Gastroesophageal sphincter (tissue), 4 donors: ENCODE data around the gene NFYA. TPM values are rescaled to one million over a fixed set of nuclear protein-coding genes. Genes with fewer than 3 reads are reported as not detected.

Source experiments
- ATAC-seq: fragments of 150-250 bp; one replicate; pipeline ENCODE4 v1.9.1; 2016; ENCODE audit warnings: mild to moderate bottlenecking, moderate library complexity
- H3K27ac ChIP-seq, 4 donors: fragments of 200-600 bp; sonication (generic) in 3 of 4; 1 replicate in 3 of 4; 2 replicates in 1 of 4; pipeline ENCODE4 v1.5.1; 2016 to 2019
- H3K27me3 ChIP-seq: fragments of 200-600 bp; sonication (generic); one replicate; pipeline ENCODE4 v1.5.1; 2019
- H3K36me3 ChIP-seq, 2 donors: fragments of 200-600 bp; sonication (generic); one replicate each; pipeline ENCODE4 v1.5.1; 2019; ENCODE audit warnings: control low read depth in 1 of 2
- H3K4me1 ChIP-seq, 3 donors: fragments of 200-600 bp; sonication (generic); 1 replicate in 2 of 3; 2 replicates in 1 of 3; pipeline ENCODE4 v1.5.1; 2016 to 2019; ENCODE audit warnings: control low read depth in 2 of 3
- H3K4me3 ChIP-seq, 2 donors: fragments of 200-600 bp; sonication (generic); one replicate each; pipeline ENCODE4 v1.5.1; 2019; ENCODE audit warnings: mild to moderate bottlenecking in 1 of 2, moderate library complexity in 1 of 2
- H3K9me3 ChIP-seq, 3 donors: fragments of 200-600 bp; sonication (generic); one replicate each; pipeline ENCODE4 v1.5.1; 2017 to 2019; ENCODE audit warnings: control low read depth in 2 of 3
- CTCF ChIP-seq, 4 experiments: fragments of 200-600 bp in 2 of 4; fragments of 450-650 bp in 2 of 4; sonication (generic) in 1 of 4; IDR thresholded peaks; one replicate each; pipeline ENCODE4 v1.5.1; 2017 to 2019; ENCODE audit warnings: antibody characterized with exemption in 4 of 4, mild to moderate bottlenecking in 2 of 4, moderate library complexity in 2 of 4
- EP300 ChIP-seq: sonication (generic); formaldehyde crosslinking; IDR thresholded peaks from one replicate; pipeline ENCODE4 v1.6.1; 2017; ENCODE audit warnings: antibody characterized with exemption, mild to moderate bottlenecking
- POLR2A ChIP-seq, 2 donors: fragments of 450-650 bp; IDR thresholded peaks; one replicate each; pipeline ENCODE4 v1.6.1; 2017; ENCODE audit warnings: antibody characterized with exemption in 2 of 2, mild to moderate bottlenecking in 2 of 2, moderate library complexity in 1 of 2
- POLR2AphosphoS5 ChIP-seq: sonication (generic); formaldehyde crosslinking; IDR thresholded peaks from one replicate; pipeline ENCODE4 v1.6.1; 2017; ENCODE audit warnings: antibody characterized with exemption
- WGBS, 2 donors: methylation state at CpG; one replicate each; pipeline ENCODE4 v1.1.5; 2018; ENCODE audit warnings: low coverage in 1 of 2; 5-methylcytosine and 5-hydroxymethylcytosine counted together
- total RNA-seq, 4 donors: library from RNA; depleted of rRNA; stranded (reverse); fragments of >200 nt; gene quantifications; one replicate each; pipeline ENCODE4 v1.1.0, GENCODE V29; 2016

Gene NFYA
- total RNA-seq, 4 donors from 2014 or later, result 6.6 to 17.7 (median 12.1) TPM

- TF ChIP-seq POLR2AphosphoS5 (no peak), POLR2A (IDR thresholded peaks at IDR 0.05) (no peak), CTCF (IDR thresholded peaks at IDR 0.05) (no peak)
- H3K36me3 ChIP-seq, result no peaks in the 10 kb centered on the region
- no peaks in the 10 kb centered on the region for H3K27me3 ChIP-seq
- H3K9me3 ChIP-seq, result no peaks in the 10 kb centered on the region
- peaks cover 0 to 25% (median 0%) of the 10 kb centered on the region in 3 donors for H3K4me1 ChIP-seq
- no peak overlapping the region for H3K27ac ChIP-seq
- no peak overlapping the region for H3K4me3 ChIP-seq
- no peak for ATAC-seq
- WGBS, 2 donors, result 55 to 85% methylated on average over 3 of the region's 3 CpGs
Observed at GRCh38 chr6:41050536-41050935, 22.2 kb upstream of the NFYA start.

GRCh38 chr6:41051873-41052272, 20.9 kb upstream of the NFYA start:
- TF ChIP-seq EP300 (no peak), POLR2AphosphoS5 (no peak), POLR2A (IDR thresholded peaks at IDR 0.05) (no peak), CTCF (IDR thresholded peaks at IDR 0.05) (no peak)
- no peak for ATAC-seq
- Histone ChIP-seq H3K4me1 (peaks cover 0 to 39% (median 0%) of the 10 kb centered on the region in 3 donors), H3K27me3 (no peaks in the 10 kb centered on the region), H3K27ac (no peak overlapping the region), H3K9me3 (no peaks in the 10 kb centered on the region), H3K4me3 (no peak overlapping the region), H3K36me3 (no peaks in the 10 kb centered on the region)
- 43 to 69% methylated on average over 5 of the region's 5 CpGs for WGBS, 2 donors

GRCh38 chr6:41053041-41053440, 19.7 kb upstream of the NFYA start, which contains the start of gene APOBEC2:
Gene APOBEC2 (plus strand): TSS chr6:41053202. CDS start chr6:41053348, 146 bp downstream.
- Histone ChIP-seq H3K27me3 (no peaks in the 10 kb centered on the region), H3K9me3 (no peaks in the 10 kb centered on the region), H3K4me1 (peaks cover 0 to 46% (median 0%) of the 10 kb centered on the region in 3 donors), H3K4me3 (no peak within 1 kb of the TSS), H3K27ac (peak within 1 kb of the TSS in 3 of 4 donors; percentile 37 to 74 (median 74)), H3K36me3 (no peaks in the 10 kb centered on the region)
- 28% methylated on average over 2 to 4 of the region's 5 CpGs for WGBS, 2 donors
- ATAC-seq, result no peak
- TF ChIP-seq CTCF (IDR thresholded peaks at IDR 0.05) (no peak), EP300 (no peak), POLR2AphosphoS5 (no peak), POLR2A (IDR thresholded peaks at IDR 0.05) (no peak)

GRCh38 chr6:41054511-41054910, 18.3 kb upstream of the NFYA start:
- 94 to 100% methylated on average over 3 of the region's 3 CpGs for WGBS, 2 donors
- H3K27me3 ChIP-seq, result no peaks in the 10 kb centered on the region
- no peaks in the 10 kb centered on the region for H3K36me3 ChIP-seq
- peaks cover 0 to 60% (median 5%) of the 10 kb centered on the region in 3 donors for H3K4me1 ChIP-seq
- no peaks in the 10 kb centered on the region for H3K9me3 ChIP-seq
- ATAC-seq, result no peak
- H3K27ac ChIP-seq, result peak overlapping the region in 3 of 4 donors; percentile 36 to 74 (median 69)
- TF ChIP-seq POLR2A (IDR thresholded peaks at IDR 0.05) (no peak), POLR2AphosphoS5 (no peak), EP300 (no peak), CTCF (IDR thresholded peaks at IDR 0.05) (no peak)
- H3K4me3 ChIP-seq, result no peak overlapping the region

- WGBS, 2 donors, result 24 to 38% methylated on average over 3 of the region's 3 CpGs
- Histone ChIP-seq H3K27ac (peak overlapping the region in 3 of 4 donors; percentile 36 to 74 (median 69)), H3K36me3 (no peaks in the 10 kb centered on the region), H3K9me3 (no peaks in the 10 kb centered on the region), H3K27me3 (no peaks in the 10 kb centered on the region), H3K4me1 (peaks cover 0 to 62% (median 5%) of the 10 kb centered on the region in 3 donors), H3K4me3 (no peak overlapping the region)
- TF ChIP-seq EP300 (no peak), POLR2AphosphoS5 (no peak), POLR2A (IDR thresholded peaks at IDR 0.05) (no peak), CTCF (IDR thresholded peaks at IDR 0.05) (no peak)
- peak; percentile 22 for ATAC-seq
Observed at GRCh38 chr6:41055149-41055548, 17.6 kb upstream of the NFYA start.
